Ovary (tissue), 3 donors: Measurements from ENCODE around the gene OR52E4.

ENCODE experiments used
- CTCF ChIP-seq, 3 donors: fragments of 450-650 bp in 2 of 3; fragments of 200-600 bp in 1 of 3; IDR thresholded peaks; one replicate each; pipeline versions ENCODE4 v1.5.1 to v1.8.0; 2016 to 2022; ENCODE audit warnings: antibody characterized with exemption in 3 of 3, mild to moderate bottlenecking in 1 of 3
- EP300 ChIP-seq: sonication (generic); formaldehyde crosslinking; IDR thresholded peaks from one replicate; pipeline ENCODE4 v1.6.1; 2017; ENCODE audit warnings: antibody characterized with exemption
- POLR2A ChIP-seq: fragments of 450-650 bp; IDR thresholded peaks from one replicate; pipeline ENCODE4 v1.6.1; 2017; ENCODE audit warnings: antibody characterized with exemption, mild to moderate bottlenecking, moderate library complexity
- donor health status: DM: no; HTN: no; CAD: no.

DNA sequence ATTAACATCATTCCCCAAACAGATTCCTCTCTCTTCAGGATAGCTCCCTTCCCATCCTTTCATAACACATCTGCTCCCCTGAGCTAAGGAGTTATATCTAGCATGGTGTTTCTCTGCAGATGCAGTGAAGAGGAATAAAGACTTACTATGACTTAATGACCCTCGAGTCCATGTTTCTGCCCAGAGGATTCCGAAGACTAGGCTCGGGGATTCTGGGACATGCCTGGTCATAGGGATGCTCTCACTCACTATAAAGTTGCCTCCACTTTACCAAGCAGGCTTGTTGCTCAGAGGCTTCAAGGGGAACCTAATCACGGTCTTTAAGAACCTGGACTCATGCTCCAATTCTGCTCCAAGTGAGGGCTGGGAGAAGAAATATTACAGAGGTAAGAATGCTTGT is at the start of gene OR52E4:
- no peak for TF ChIP-seq POLR2A
- no peak for TF ChIP-seq CTCF (IDR thresholded peaks at IDR 0.05)
- TF ChIP-seq EP300 = no peak
